HG03432 (cell line): Measurements from ENCODE around the gene CDK6.
"Not testable (repeated sequence)": the region's sequence is repeated elsewhere in the genome, so short reads cannot be mapped to it uniquely, and the experiment has no call there.

Experiments used
- ATAC-seq: cut with Tn5 transposase; IDR thresholded peaks from one replicate; pipeline ENCODE4 v1.9.1; 2021; ENCODE audit warnings: mild to moderate bottlenecking, moderate library complexity; ENCODE audit not compliant: unreplicated experiment

The CDK6 gene

DNA sequence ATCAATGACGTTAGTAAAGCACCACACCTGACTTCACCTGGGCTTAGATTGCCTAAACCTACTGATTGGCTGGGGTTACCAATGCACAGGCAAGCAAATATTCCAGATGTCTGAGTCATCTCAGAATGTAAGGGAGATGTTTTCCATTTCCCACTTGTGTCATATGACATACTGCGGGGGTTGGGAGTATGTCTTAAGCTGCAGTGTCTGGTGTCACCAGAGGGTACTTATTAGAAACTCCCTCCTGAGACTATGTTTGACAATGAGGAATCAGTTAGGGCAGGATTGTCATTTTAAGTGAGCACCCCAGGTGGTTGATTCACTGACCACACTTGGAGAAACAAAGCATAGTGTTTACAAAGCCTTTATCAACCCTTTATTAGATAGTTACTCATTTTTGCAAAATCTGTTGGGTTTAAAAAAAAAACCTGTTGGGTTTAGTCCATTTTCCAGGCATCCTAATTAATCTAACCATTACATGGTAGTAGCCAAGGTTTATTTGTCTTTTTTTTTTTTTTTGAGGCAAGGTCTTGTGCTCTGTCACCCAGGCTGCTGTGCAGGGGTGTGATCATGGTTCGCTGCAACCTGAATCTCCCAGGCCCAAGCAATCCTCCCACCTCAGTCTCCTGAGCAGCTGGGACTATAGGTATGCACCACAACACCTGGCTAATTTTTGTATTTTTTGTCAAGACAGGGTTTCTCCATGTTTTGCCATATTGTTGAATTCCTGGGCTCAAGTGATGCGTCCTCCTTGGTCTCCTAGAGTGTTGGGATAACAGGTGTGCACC lies 72.5 kb downstream of the CDK6 start:
- no peak for ATAC-seq

DNA sequence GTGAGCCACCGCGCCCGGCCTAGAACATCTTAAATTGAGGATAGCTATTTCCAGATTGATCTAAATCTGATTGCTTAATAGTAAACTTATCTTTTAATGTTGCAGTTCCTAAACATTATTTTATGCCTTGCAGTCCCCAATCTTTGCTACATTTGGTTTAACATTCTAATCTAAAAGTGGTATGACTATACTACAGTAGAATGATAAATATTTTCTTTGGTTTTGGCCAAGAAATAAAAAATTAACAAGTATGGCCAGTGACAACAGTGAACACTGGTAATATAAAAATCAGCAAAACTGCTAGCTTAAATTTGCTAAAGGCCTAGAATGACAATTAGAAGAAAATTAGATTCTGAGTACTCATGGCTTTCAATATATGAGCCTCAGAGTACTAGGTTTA lies 73.5 kb downstream of the CDK6 start:
- ATAC-seq: no peak

DNA sequence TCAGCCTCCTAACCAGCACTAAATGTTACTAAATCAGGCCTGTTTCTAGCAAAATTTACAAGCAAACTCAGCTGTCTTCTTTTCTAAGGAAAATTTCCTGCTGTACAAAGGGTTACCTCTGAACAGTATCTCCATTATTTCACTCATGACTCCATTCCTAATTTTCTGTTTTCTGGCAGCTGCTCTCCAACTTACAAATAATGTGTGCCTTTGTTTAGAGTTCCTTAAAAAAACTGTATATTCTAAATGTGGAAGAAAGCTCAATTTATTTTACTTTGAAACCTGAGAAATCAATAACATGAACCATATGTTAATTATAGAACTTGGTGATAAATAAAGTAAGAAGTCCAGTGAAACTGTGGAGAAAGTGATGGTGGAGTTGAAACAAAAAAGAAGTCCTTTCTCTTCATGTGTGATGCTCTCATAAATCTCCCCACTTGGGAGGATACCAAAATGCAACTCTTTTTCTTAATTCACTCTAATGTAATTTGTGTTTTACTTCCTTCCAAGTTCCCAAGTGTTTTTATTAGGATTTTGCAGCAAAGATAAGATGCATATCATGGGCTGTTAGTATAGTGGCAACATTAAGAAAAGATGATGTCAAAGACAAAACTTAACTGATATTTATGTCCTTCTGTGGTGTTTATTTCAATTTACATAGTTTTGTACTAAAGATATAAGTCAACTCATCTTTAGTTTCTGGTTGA lies 74.8 kb downstream of the CDK6 start:
- no peak for ATAC-seq

DNA sequence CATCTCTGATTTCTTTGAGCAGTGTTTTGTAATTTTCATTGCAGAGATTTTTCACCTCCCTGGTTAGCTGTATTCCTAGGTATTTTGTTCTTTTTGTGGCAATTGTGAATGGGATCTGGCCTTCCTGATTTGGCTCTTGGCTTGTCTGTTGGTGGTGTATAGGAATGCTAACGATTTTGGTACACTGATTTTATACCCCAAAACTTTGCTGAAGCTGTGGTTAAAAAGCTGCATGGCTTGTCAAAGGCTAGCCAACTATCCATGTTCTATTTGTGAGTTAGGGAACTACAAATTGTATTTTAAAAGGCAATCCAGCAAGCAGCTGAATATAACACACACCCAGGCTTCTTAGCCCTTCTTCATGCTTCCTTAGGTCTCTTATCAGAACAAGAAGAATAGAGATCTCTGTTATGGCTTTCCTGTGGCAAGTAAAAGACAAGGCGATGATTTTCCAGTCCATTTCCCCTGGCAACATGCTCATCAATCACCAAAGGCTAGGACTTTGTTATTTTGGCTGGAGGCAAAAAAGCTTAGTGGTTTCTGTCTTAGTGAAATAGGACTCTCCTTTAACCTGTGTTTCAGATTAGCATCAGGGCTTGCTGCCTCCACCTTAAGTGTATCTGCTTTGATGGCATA lies 77.5 kb downstream of the CDK6 start:
- no peak for ATAC-seq

DNA sequence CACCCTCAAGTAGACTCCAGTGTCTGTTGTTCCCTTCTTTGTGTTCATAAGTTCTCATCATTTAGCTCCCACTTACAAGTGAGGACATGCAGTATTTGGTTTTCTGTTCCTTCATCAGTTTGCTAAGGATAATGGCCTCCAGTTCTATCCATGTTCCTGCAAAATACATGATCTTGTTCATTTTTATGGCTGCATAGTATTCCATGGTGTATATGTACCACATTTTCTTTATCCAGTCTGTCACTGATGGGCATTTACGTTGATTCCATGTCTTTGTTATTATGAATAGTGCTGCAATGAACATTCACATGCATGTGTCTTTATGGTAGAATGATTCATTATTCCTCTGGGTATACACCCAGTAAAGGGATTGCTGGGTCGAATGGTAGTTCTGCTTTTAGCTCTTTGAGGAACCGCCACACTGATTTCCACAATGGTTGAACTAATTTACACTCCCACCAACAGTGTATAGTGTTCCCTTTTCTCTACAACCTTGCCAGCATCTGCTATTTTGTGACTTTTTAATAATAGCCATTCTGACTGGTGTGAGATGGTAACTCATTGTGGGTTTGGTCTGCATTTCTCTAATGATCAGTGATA lies 79.0 kb downstream of the CDK6 start:
- ATAC-seq: not testable (repeated sequence)

DNA sequence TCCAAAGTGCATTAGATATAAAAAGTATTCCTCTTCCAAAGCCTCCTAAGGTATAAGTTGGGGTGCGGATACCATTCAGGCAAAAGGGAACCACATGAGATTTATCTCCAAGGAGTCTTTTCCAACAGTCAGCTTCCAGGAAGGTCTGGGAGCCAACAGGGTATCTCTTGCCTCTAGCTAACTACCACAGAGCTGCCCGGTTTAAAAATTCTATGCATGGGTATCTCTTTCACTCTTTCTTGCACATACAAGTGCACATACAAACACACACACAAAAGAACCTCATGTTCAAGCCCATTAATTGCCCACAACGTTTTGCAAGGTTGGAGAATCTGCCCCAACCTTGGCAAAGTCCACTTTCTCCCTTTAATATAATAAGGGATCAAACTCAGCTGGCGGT lies 80.7 kb downstream of the CDK6 start:
- ATAC-seq: no peak

DNA sequence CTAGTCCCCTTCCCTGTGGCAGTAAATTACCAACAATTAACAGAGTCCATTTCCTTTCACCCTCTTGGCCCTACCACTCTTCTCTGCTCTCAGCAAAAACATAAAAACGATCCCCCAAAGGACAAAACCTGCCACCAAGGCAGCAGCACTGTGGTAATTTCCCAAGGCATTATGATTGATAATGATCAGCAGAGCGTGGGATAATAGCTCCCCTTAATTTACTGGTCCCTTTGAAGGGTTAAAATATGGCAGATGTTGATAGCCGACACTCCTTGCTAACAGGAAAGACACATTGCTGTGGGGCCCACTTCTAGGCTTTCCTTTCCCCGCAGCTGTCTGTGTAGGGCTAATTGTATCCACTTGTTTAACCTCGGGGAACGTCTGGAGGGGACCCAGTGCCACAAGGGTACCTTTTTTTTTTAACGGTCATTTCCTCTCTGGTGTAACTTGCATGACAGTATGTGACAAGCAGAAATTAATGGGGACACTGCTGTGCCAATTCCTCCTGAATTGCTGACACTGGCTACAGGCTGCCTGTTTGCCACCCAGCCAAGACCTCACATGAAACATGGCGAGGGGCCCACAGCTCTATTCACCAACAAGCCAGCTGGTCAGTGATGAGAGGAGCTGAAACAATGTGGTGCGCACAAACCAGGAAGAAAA lies 81.3 kb downstream of the CDK6 start:
- ATAC-seq: no peak

DNA sequence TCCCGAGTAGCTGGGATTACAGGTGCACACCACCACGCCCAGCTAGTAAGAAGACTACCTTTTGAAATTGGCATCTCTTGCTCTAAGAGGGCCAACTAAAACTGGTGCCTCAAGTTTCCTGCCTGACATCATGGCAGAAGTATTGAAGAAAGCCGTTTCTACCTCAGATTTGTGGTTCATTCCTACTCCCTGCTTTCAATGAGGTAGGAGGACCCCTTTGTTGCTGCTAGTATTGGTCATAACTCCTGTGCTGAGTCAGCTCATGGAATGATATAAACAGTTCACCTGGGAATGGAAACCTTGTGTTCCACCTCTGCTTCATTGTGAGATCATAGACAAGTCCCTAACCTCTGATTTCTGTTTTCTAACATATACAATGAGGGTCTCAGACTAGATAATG lies 82.8 kb downstream of the CDK6 start:
- ATAC-seq: no peak

DNA sequence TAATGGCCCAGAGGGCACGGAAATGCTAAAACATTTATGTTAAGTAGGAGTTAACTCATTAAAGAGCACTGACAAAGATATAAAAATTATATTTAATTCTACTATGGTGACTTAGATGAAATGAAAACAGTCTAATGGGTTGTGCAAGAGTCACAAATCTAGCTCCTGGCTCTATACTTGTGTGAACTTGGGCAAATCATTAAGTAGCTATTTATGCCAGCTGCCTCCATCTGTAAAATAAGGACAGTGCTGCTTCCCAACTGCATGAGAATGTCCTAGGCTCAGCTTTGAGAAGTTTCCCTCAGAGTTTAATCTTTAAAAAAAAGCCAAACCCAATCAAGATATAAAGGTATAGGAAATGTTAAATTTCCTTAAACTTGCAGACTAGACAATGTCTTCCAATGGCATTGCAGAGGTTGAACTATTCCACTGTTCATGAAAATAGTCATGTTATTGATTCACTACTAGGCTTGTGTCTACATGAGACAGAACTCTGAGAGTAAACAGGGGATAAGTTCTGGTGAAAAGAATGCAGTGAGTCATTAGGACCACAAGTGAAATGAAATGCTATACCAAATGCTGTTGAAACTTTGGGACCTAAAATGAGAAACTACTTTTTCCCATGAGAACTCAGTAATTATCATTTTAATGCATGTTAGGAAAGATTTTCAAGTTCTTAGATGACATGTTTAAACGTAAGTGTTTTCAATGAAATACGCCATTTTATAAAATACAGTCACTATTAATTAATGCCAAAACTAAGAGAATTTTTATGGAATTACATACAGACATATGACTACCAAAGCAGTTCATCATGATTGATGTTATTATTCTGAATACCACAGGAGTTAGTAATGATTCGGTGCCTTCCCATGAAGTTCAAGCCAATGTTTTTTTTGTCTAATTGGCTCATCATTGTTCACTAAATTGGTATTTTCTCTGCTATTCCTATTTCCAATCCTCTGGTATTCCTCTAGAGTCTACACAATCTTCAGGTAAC lies 84.2 kb downstream of the CDK6 start:
- ATAC-seq: no peak

DNA sequence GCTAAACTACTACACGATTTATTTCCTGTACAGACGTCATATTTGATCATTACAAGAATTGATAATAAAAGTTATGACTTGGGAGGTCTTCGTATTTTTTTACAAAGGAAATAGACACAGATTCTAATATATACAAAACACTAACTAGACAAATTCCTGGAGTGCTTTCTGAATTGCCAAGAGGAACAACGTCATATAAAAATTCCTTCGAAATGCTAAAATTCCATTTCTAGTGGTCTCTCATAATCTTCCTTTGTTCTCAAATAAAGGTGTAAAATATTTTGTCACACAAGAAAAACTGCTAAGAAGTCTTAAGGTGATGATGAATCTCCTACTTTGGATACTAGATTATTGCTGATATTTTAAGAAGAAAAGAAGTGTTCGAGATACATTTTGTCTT lies 85.4 kb downstream of the CDK6 start:
- no peak for ATAC-seq

DNA sequence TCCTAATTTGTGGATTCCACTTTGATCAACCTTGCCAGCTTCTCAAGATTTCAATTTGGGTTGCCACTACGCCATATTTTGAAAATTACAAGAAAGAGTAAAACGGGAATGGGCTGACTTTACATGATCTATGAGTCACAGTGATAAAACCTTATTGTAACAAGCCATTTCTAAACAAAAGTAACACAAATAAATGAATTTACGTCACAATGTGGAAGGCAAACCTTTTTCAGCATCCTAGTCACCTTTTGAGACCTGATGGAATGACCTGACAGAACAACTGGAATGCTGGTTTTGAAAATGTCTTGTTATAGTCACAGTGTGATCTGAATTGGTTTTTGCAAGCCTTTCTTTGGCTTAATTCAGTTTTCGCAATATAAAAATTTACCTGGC lies 85.9 kb downstream of the CDK6 start:
- no peak for ATAC-seq

DNA sequence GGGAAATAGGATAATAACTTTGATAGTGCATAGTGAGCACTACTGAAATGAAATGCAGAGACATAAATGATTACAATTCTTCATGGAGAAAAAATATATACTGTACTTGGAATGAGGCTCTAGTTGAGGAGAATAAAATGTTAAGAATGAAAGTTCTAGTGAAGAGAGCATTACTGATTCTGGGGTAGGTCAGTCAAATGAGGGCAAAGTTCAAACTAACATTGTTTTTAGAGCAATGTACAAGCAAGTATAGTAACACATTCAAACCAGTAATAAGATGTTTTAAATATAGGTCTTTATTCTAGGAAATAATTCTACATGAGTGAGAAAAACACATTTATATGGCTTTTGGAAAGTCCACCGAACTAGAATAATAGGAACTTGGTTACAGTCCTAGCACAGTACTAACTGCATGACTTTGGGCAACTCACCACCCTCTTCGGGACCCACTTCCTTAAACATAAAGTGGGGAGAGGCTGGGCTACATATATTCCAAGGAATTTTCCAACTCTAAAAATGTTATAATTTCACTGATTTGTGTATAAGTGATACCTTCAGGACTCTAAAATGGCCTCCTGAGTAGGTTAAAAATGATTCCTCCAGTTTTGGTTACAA lies 86.4 kb downstream of the CDK6 start:
- no peak for ATAC-seq

DNA sequence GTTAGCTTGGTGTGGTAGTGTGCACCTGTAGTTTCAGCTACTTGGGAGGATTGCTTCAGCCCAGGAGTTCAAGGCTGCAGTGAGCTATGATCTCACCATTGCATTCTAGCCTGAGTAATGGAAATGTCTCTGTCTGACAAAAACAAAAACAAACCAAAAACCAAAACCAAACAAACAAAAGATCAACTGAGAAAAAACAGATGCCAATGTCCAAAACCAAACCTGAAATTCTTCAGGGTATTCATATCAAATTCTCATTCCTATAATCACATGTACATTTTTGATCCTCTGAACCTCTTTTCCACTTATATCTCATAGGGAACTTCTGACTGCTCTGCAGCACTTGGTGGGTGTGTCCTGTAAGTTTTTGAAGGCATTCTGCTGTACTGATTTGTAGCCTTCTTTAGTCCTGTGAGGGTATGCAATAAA lies 87.0 kb downstream of the CDK6 start:
- ATAC-seq: no peak

DNA sequence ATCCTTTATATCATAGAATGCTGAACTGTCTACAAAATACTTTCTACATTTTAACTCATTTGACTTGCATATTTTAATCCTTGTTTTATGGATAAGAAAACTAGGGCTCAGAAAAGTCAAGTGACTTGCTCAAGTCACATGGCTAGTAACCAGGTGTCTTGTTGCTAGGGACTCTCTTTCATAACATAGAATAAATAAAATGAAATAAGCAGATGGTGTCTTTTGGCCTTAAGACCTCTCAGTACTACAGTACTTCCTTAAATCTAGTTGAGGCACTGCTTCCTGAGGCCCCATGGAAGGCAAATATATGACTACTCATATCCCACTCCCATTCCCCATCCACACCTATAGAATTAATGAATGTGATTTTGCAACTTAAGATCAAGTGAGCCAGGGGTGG lies 87.9 kb downstream of the CDK6 start:
- no peak for ATAC-seq

DNA sequence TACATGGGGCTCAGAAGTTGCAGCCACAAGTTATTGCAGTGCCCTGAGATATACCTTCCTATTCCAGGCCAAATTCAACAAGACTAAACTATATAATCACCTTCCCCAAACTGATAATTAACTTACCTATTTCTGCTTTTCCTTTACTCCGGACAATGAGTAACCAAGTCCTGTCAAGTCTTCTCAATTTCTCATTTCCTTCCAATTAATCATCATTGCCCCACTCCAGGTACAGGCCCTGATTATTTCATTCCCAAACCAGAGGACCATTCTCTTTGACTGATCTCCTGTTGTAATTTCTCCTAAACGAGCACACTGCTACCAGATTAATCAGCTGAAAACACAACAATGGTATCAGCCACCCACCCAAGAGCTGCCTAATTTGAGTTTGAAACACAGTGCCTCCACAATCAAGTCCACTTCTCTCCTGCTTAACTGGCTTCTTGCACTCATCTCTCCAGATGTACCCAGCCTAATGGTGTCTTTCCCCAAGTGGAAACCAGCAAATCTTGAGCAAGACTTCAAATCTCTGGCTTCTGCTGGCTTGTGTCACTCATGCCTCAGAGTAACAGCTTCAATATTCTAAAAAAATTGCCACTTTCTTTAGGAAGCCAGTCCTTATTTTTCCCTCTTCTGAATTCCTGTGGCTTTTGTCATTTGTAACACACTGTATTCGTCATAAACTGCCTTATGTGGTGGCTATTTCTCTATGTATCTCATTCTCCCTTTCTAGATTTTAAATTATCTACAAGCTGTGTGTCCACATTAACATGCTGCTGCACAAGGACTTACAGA lies 89.1 kb downstream of the CDK6 start:
- ATAC-seq: no peak

DNA sequence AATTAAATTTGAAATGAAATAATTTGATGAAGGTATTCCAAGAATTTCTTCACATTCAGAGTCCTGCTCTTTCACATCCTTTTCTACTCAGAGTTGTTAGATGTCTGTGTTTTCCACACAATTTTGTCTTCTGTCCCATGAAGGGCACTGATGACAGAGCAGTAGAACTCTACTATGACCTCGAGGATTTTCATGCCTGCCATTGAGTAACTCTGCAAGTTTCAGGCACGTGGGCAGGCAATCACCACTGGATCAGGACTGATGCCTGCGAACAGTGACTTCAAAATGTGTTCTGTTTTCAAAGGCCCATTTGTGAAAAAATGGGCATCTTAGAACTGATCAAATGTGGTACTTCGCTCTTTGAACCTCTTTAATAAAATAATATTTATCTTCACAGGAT lies 91.1 kb downstream of the CDK6 start:
- ATAC-seq: no peak

DNA sequence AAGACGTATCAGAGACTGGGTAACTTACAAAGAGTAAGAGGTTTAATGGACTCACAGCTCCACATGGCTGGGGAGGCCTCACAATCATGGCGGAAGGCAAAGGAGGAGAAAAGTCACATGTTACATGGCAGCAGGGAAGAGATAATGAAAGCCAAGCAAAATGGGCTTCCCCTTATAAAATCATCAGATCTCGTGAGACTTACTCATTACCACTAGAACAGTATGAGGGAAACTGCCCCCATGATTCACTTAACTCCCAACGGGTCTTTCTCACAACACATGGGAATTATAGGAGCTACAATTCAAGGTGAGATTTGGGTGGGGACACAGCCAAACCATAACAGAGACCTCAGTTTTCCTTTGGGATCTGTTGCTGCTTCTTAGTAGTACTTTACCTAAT lies 92.2 kb downstream of the CDK6 start:
- ATAC-seq: not testable (repeated sequence)

DNA sequence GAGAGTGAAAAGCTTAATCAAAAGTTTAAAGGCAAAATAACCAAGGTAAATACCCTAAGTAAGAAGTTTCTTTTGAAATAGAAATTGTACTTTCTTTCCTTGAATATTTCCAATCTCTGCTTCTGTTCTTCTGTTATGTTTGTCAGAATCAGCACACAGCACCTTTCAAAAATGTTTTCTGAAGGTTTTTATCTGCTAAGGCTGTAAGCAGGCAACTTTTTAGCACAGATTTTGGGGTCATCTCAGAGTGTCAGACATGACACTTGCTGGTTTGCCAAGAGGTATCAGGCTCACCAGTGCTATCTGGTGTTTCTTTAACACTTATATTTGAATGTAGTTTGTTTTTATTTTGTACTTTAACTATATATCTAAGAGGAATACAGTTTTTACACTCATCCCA lies 94.2 kb downstream of the CDK6 start:
- no peak for ATAC-seq

DNA sequence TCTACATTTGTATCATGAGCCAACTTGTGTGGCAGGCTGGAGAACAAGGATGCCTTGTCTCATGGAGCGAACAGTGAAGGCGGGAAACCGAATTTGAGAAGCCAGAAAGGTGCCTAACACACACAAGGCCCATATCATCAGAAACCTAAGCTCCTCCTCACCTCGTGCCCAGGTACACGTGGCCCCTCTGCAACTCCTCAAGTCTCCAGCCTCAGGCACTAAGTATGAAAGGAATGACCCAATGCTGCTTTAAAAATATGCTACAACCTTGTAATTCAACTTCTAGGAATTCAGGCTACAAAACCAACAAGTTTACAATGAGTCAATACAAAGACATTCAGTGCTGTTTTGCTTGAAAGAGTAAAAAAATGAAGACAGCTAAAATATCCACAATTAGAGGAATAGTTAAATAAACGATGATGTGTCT lies 95.7 kb downstream of the CDK6 start:
- ATAC-seq: no peak
